K562 (cell line): Measurements from ENCODE around the gene ALKBH4. TPM values are rescaled to one million over a fixed set of nuclear protein-coding genes. Genes with fewer than 3 reads are reported as not detected.

Experiments
- ATF1 ChIP-seq, 2 experiments: fragments of 450-650 bp in 1 of 2; IDR thresholded peaks; 2 replicates each; pipeline ENCODE4 v1.6.1; 2016; ENCODE audit warnings: missing compliant biosample characterization in 1 of 2, missing genetic modification characterization in 1 of 2
- BRD4 ChIP-seq: fragments of 200-600 bp; sonication (generic); IDR thresholded peaks from 2 replicates; pipeline ENCODE4 v1.6.1; 2017; ENCODE audit warnings: inconsistent platforms
- CTBP1 ChIP-seq: fragments of 450-650 bp; IDR thresholded peaks from 2 replicates; pipeline ENCODE4 v1.6.1; 2016; ENCODE audit warnings: borderline replicate concordance
- CXXC5 ChIP-seq: fragments of 250-450 bp; sonication (Bioruptor Pico); IDR thresholded peaks from 2 replicates; pipeline ENCODE4 v1.8.0; 2022; ENCODE audit warnings: inconsistent platforms, mild to moderate bottlenecking, moderate library complexity
- EWSR1 ChIP-seq: fragments of 450-650 bp; IDR thresholded peaks from 2 replicates; pipeline ENCODE4 v1.6.1; 2018; ENCODE audit warnings: borderline replicate concordance, mild to moderate bottlenecking, low read depth, moderate library complexity; ENCODE audit not compliant: partially characterized antibody
- FOS ChIP-seq: IDR thresholded peaks from 3 replicates; pipeline ENCODE4 v1.6.1; 2011; ENCODE audit not compliant: insufficient read length; ENCODE audit errors: extremely low read depth
- FOSL1 ChIP-seq: fragments of 200-800 bp; sonication (Bioruptor generic); conservative IDR thresholded peaks from 2 replicates; pipeline ENCODE4 v1.6.1; 2016; ENCODE audit warnings: missing genetic modification characterization, missing compliant biosample characterization
- GTF2E2 ChIP-seq: fragments of 200-800 bp; sonication (Bioruptor generic); IDR thresholded peaks from 2 replicates; pipeline ENCODE4 v1.6.1; 2016; ENCODE audit warnings: missing genetic modification characterization, missing compliant biosample characterization
- KAT8 ChIP-seq: fragments of 450-650 bp; IDR thresholded peaks from 2 replicates; pipeline ENCODE4 v1.6.1; 2016; ENCODE audit warnings: low read depth, mild to moderate bottlenecking
- NCOA6 ChIP-seq: fragments of 450-650 bp; IDR thresholded peaks from 2 replicates; pipeline ENCODE4 v1.6.1; 2017; ENCODE audit warnings: mild to moderate bottlenecking
- NR3C1 ChIP-seq: sonication (generic); formaldehyde crosslinking; IDR thresholded peaks from 2 replicates; pipeline ENCODE4 v1.8.1; 2022; ENCODE audit warnings: missing genetic modification reagents
- PHF8 ChIP-seq: fragments of 200-600 bp; sonication (generic); IDR thresholded peaks from 2 replicates; pipeline ENCODE4 v1.6.1; 2012; ENCODE audit warnings: mixed run types, mild to moderate bottlenecking, inconsistent platforms, low read length, moderate library complexity, borderline replicate concordance
- POLR2A ChIP-seq: fragments of 450-650 bp; conservative IDR thresholded peaks from 2 replicates; pipeline ENCODE4 v1.6.1; 2016
- RBFOX2 ChIP-seq: fragments of 200-400 bp; formaldehyde crosslinking; IDR thresholded peaks from 2 replicates; pipeline ENCODE4 v1.6.1; 2017; ENCODE audit warnings: low read depth, mild to moderate bottlenecking, low read length, moderate library complexity
- SAP30 ChIP-seq: fragments of 200-600 bp; sonication (generic); IDR thresholded peaks from 2 replicates; pipeline ENCODE4 v1.6.1; 2012; ENCODE audit warnings: borderline replicate concordance, low read depth, mild to moderate bottlenecking, moderate library complexity, low read length, control low read depth, inconsistent platforms; ENCODE audit not compliant: insufficient read depth, poor library complexity, severe bottlenecking
- ZC3H4 ChIP-seq: sonication (generic); formaldehyde crosslinking; IDR thresholded peaks from 2 replicates; pipeline ENCODE4 v1.9.0; 2021; ENCODE audit warnings: missing genetic modification reagents, borderline replicate concordance
- ZNF316 ChIP-seq: fragments of 450-650 bp; IDR thresholded peaks from 2 replicates; pipeline ENCODE4 v1.6.1; 2016
- ZNF740 ChIP-seq, 3 experiments: fragments of 200-800 bp in 1 of 3; sonication (Bioruptor generic) in 1 of 3; sonication (generic) in 1 of 3; formaldehyde crosslinking in 1 of 3; IDR thresholded peaks; 2 replicates each; pipeline versions ENCODE4 v1.6.1 to v1.8.0; 2016 to 2022; ENCODE audit warnings: mild to moderate bottlenecking in 2 of 3, missing compliant biosample characterization in 2 of 3, missing genetic modification characterization in 2 of 3, missing genetic modification reagents in 1 of 3
- polyA plus RNA-seq, 8 experiments: library from polyadenylated mRNA; depleted of rRNA in 4 of 8; stranded (reverse) in 5 of 8; unstranded in 3 of 8; fragments of >200 nt; fragmentation: Nextera tagmentation in 2 of 8; fragmentation: Illumina TruSeq in 1 of 8; extraction: Ambion mirVana in 2 of 8; extraction: Trizol in 1 of 8; gene quantifications; 2 replicates each; pipeline versions ENCODE4 v1.2.1 to v1.2.3, GENCODE V29; 2011 to 2014; ENCODE audit warnings: inconsistent platforms in 1 of 8, missing spikeins in 1 of 8
- total RNA-seq, 7 experiments: library from RNA; depleted of rRNA in 6 of 7; stranded (reverse); fragments of >200 nt in 6 of 7; fragmentation: Illumina TruSeq in 2 of 7; extraction: Trizol in 2 of 7; gene quantifications; 2 replicates each; pipeline versions ENCODE4 v1.2.1 to v1.2.3, GENCODE V29; 2011 to 2021; ENCODE audit warnings: low replicate concordance in 1 of 7
- TF ChIP-seq, protein P1 (sequence below): fragments of 200-800 bp; sonication (Bioruptor generic); IDR thresholded peaks from 2 replicates; pipeline ENCODE4 v1.6.1; 2017; ENCODE audit warnings: missing genetic modification characterization, missing compliant biosample characterization
- TF ChIP-seq, protein P2 (sequence below): sonication (generic); formaldehyde crosslinking; IDR thresholded peaks from 2 replicates; pipeline ENCODE4 v1.8.0; 2022; ENCODE audit warnings: mild to moderate bottlenecking, missing genetic modification reagents

Gene ALKBH4
- total and polyA plus RNA-seq, 9 of the 15 experiments (the other 6 are each of a cell fraction or from before 2014, with no cell fraction given), result 4.6 to 21.4 (median 11.8) TPM

DNA sequence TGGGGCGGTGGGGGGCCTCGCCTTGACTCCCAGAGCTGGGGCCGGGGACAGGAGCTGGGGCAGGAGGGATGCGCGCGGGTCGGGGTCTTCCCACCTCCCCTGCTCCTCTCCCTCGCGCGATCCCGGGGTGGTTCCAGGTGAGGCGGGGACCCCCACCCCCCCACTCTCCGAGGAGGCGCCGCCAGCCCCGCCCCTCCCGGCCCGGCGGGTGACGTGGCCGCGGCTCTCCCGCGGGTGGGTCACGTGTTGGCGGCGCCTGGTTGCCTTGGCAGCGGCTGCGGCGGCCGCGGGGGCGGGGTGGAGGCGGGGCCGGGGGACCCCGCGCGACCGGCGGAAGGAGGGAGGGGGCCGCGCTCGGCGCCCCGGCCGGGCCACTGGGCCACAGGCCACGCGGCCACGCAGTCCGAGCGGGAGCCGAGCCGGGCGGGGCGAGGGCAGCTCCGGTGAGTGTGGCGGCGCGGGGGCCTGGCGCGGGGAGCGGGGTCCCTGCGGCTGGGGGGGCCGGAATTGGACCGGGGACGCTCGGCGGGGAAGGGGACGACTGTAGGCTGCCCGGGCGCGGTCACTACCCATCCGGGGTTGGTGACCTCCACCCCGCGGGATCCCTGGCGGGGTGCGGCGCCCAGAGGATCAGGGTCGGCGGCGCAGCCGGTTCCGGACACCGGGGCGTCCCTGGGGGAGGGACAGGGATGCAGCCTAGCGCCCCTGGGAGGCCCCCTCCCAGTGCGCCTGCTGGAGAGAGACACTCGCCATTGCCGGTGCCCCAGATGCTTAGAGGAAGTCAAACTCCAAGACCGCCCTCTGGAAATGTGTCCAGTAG lies 31.2 kb downstream of the ALKBH4 start, which contains the start of gene ORAI2 (continued):
- no peak for TF ChIP-seq NR3C1 (CRISPR knock-in tag)
- TF ChIP-seq ZC3H4 (CRISPR knock-in tag), result no peak
- TF ChIP-seq CTBP1, result peak; percentile 25; the same call in 1 of the 2 replicates
- TF ChIP-seq, protein P1, sequence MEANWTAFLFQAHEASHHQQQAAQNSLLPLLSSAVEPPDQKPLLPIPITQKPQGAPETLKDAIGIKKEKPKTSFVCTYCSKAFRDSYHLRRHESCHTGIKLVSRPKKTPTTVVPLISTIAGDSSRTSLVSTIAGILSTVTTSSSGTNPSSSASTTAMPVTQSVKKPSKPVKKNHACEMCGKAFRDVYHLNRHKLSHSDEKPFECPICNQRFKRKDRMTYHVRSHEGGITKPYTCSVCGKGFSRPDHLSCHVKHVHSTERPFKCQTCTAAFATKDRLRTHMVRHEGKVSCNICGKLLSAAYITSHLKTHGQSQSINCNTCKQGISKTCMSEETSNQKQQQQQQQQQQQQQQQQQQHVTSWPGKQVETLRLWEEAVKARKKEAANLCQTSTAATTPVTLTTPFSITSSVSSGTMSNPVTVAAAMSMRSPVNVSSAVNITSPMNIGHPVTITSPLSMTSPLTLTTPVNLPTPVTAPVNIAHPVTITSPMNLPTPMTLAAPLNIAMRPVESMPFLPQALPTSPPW, result peak; percentile 98
- TF ChIP-seq ATF1 (CRISPR knock-in tag; IDR thresholded peaks at IDR 0.05), result no peak
- peak; percentile 46; the same call in 1 of the 2 replicates for TF ChIP-seq ATF1 (tag; IDR thresholded peaks at IDR 0.05)
- TF ChIP-seq POLR2A, result no peak
- TF ChIP-seq, protein P2, sequence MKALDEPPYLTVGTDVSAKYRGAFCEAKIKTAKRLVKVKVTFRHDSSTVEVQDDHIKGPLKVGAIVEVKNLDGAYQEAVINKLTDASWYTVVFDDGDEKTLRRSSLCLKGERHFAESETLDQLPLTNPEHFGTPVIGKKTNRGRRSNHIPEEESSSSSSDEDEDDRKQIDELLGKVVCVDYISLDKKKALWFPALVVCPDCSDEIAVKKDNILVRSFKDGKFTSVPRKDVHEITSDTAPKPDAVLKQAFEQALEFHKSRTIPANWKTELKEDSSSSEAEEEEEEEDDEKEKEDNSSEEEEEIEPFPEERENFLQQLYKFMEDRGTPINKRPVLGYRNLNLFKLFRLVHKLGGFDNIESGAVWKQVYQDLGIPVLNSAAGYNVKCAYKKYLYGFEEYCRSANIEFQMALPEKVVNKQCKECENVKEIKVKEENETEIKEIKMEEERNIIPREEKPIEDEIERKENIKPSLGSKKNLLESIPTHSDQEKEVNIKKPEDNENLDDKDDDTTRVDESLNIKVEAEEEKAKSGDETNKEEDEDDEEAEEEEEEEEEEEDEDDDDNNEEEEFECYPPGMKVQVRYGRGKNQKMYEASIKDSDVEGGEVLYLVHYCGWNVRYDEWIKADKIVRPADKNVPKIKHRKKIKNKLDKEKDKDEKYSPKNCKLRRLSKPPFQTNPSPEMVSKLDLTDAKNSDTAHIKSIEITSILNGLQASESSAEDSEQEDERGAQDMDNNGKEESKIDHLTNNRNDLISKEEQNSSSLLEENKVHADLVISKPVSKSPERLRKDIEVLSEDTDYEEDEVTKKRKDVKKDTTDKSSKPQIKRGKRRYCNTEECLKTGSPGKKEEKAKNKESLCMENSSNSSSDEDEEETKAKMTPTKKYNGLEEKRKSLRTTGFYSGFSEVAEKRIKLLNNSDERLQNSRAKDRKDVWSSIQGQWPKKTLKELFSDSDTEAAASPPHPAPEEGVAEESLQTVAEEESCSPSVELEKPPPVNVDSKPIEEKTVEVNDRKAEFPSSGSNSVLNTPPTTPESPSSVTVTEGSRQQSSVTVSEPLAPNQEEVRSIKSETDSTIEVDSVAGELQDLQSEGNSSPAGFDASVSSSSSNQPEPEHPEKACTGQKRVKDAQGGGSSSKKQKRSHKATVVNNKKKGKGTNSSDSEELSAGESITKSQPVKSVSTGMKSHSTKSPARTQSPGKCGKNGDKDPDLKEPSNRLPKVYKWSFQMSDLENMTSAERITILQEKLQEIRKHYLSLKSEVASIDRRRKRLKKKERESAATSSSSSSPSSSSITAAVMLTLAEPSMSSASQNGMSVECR (CRISPR knock-in tag), result no peak
- TF ChIP-seq PHF8, result peak; percentile 64; the same call in 1 of the 2 replicates
- TF ChIP-seq KAT8, result no peak
- TF ChIP-seq RBFOX2, result peak; percentile 64
- peak; percentile 85 for TF ChIP-seq CXXC5 (CRISPR knock-in tag)
- TF ChIP-seq GTF2E2 (tag), result no peak
- no peak for TF ChIP-seq FOS
- no peak for TF ChIP-seq EWSR1
- TF ChIP-seq ZNF740 (CRISPR knock-in tag; IDR thresholded peaks at IDR 0.05), result peak; percentile 95
- peak in 1 of 2 experiments; percentile 91; a peak in 2 of 4 replicates for TF ChIP-seq ZNF740 (tag; IDR thresholded peaks at IDR 0.05)
- no peak for TF ChIP-seq NCOA6
- no peak for TF ChIP-seq ZNF316
- TF ChIP-seq FOSL1, result peak; percentile 77
- TF ChIP-seq SAP30, result peak; percentile 48
- 0 out of 2 replicates have a peak, but pooled peaks have one; percentile 42 for TF ChIP-seq BRD4
